Heart left ventricle (tissue), 16 donors: Measurements from ENCODE around the gene DRC1. TPM values are rescaled to one million over a fixed set of nuclear protein-coding genes. Genes with fewer than 3 reads are reported as not detected.
A peak's percentile ranks its signal among the peaks of the same experiment; 100 is the strongest.

Source experiments
- ATAC-seq, 4 donors: fragments of 200-7000 bp; cut with Tn5 transposase; one replicate each; pipeline ENCODE4 v1.9.1; 2020 to 2022; ENCODE audit warnings: moderate library complexity in 4 of 4, mild to moderate bottlenecking in 3 of 4, moderate number of reproducible peaks in 1 of 4
- DNase-seq, 5 donors: peaks; one replicate each; pipeline ENCODE4 v3.0.0-alpha.2; 2020
- H3K27ac ChIP-seq, 12 donors: fragments of 200-600 bp; sonication (generic) in 4 of 12; one replicate each; pipeline versions ENCODE4 v1.5.0 to v1.8.0; 2016 to 2022; ENCODE audit warnings: mild to moderate bottlenecking in 2 of 12
- H3K27me3 ChIP-seq, 9 donors: fragments of 200-600 bp; sonication (generic) in 2 of 9; one replicate each; pipeline versions ENCODE4 v1.5.1 to v1.8.0; 2016 to 2022; ENCODE audit warnings: mild to moderate bottlenecking in 3 of 9
- H3K36me3 ChIP-seq, 9 donors: fragments of 200-600 bp; sonication (generic) in 2 of 9; one replicate each; pipeline versions ENCODE4 v1.5.0 to v1.8.0; 2018 to 2022; ENCODE audit warnings: mild to moderate bottlenecking in 2 of 9
- H3K4me1 ChIP-seq, 12 donors: fragments of 200-600 bp; sonication (generic) in 4 of 12; one replicate each; pipeline versions ENCODE4 v1.5.0 to v1.8.0; 2016 to 2022; ENCODE audit warnings: mild to moderate bottlenecking in 3 of 12
- H3K4me3 ChIP-seq, 12 donors: fragments of 200-600 bp; sonication (generic) in 4 of 12; one replicate each; pipeline versions ENCODE4 v1.5.0 to v1.8.0; 2017 to 2022; ENCODE audit warnings: mild to moderate bottlenecking in 9 of 12, moderate library complexity in 4 of 12
- H3K9me3 ChIP-seq, 12 donors: fragments of 200-600 bp; sonication (generic) in 4 of 12; one replicate each; pipeline versions ENCODE4 v1.5.0 to v1.8.0; 2016 to 2022; ENCODE audit warnings: mild to moderate bottlenecking in 1 of 12
- CTCF ChIP-seq, 12 donors: fragments of 200-600 bp; sonication (generic) in 4 of 12; IDR thresholded peaks; one replicate each; pipeline versions ENCODE4 v1.5.0 to v1.8.0; 2018 to 2022; ENCODE audit warnings: antibody characterized with exemption in 12 of 12, mild to moderate bottlenecking in 5 of 12
- POLR2A ChIP-seq, 2 donors: fragments of 450-650 bp; IDR thresholded peaks; one replicate each; pipeline ENCODE4 v1.6.1; 2017; ENCODE audit warnings: antibody characterized with exemption in 2 of 2, mild to moderate bottlenecking in 2 of 2, moderate library complexity in 2 of 2
- WGBS, 4 donors: extraction: QIAGEN DNeasy Blood & Tissue Kit in 2 of 4; methylation state at CpG; one replicate each; pipeline versions ENCODE4 v1.1.5 to v1.1.7; 2013 to 2018; 5-methylcytosine and 5-hydroxymethylcytosine counted together
- intact Hi-C, 10 donors: fragments of 100-400 bp; cut with DNase I; formaldehyde crosslinking; loops; one replicate each; pipeline versions ENCODE4 v1.11.1 to v1.14.2; 2022
- polyA plus RNA-seq, 2 donors: library from polyadenylated mRNA; stranded (reverse); fragments of 200-250 nt; gene quantifications; one replicate each; pipeline ENCODE4 v1.2.3, GENCODE V29; 2013
- total RNA-seq, 9 donors: library from RNA; depleted of rRNA in 2 of 9; stranded (reverse); fragments of >200 nt in 2 of 9; fragmentation: NEBNext Ultra II Directional in 3 of 9; extraction: Animal tissue kit (Norgen Biotek cat#: 25700) in 3 of 9; gene quantifications; one replicate each; pipeline versions ENCODE4 v1.1.0 to v1.2.4, GENCODE V29; 2016 to 2023
- donor health status: ischemic (EF 13 %, LVEDD 7.1; RV severe dilation, severe dysfunction).
- donor health status: healthy with polysubstance abuse.
- donor health status: DM: no; HTN: yes; CAD: no.
- donor health status: DM: no; HTN: no; CAD: no.
- donor health status: ischemic (EF 25% LVEDD 6.9; RV normal size, moderate dysfunction).
- donor health status: ischemic (EF 25% LVEDD 5.7; RV mildly dilated, moderate dysfunction).
- donor health status: healthy.
- donor health status: DM: yes; HTN: yes; CAD: no.
- donor health status: ischemic (EF 35%, LVEDD 5.7; RV mildly dilated, moderate dysfunction).
- donor health status: nonischemic (EF 11% LVEDD 7.7; RV severe dilation, severe dysfunction).
- donor health status: DM: yes; HTN: yes; CAD: no.
- donor health status: PGD.
- donor health status: ischemic (EF 29% LVEDD 5.4; RV normal size, mild dysfunction).
- donor health status: nonischemic (EF 23%, LVEDD 6.1; RV moderate dilation, normal function).

Gene DRC1
- total and polyA plus RNA-seq, 11 donors, result 0.15 to 0.73 (median 0.44) TPM; not detected in 8

- no peak overlapping the region for H3K27ac ChIP-seq
- peak in 1 of 5 donors; percentile 13 for DNase-seq
- ATAC-seq, result no peak
- H3K9me3 ChIP-seq, result no peaks in the 10 kb centered on the region
- intact Hi-C loops, result no loop called here
- TF ChIP-seq POLR2A (IDR thresholded peaks at IDR 0.05), result no peak
- no peak for TF ChIP-seq CTCF (IDR thresholded peaks at IDR 0.05)
- peaks cover 0 to 6% (median 0%) of the 10 kb centered on the region in 9 donors for H3K27me3 ChIP-seq
- 89 to 93% (median 91%) methylated on average over 8 of the region's 8 CpGs for WGBS, 4 donors
- no peak overlapping the region for H3K4me3 ChIP-seq
- no peaks in the 10 kb centered on the region for H3K36me3 ChIP-seq
- no peaks in the 10 kb centered on the region for H3K4me1 ChIP-seq
Measured at GRCh38 chr2:26494891-26495290, 93.2 kb downstream of the DRC1 start.

GRCh38 chr2:26495705-26496297, 94.1 kb downstream of the DRC1 start:
- Histone ChIP-seq H3K4me1 (no peaks in the 10 kb centered on the region), H3K4me3 (no peak overlapping the region), H3K36me3 (no peaks in the 10 kb centered on the region), H3K9me3 (no peaks in the 10 kb centered on the region), H3K27me3 (peaks cover 0 to 6% (median 0%) of the 10 kb centered on the region in 9 donors), H3K27ac (no peak overlapping the region)
- 67 to 74% (median 73%) methylated on average over 8 of the region's 8 CpGs for WGBS, 4 donors
- intact Hi-C loops, result no loop called here
- no peak for TF ChIP-seq POLR2A (IDR thresholded peaks at IDR 0.05)
- no peak for TF ChIP-seq CTCF (IDR thresholded peaks at IDR 0.05)
- ATAC-seq (peak in 1 of 4 donors; percentile 24), DNase-seq (peak in 1 of 5 donors; percentile 4)

GRCh38 chr2:26500406-26500805, 98.7 kb downstream of the DRC1 start:
- DNase-seq, result no peak
- no peak overlapping the region for H3K27ac ChIP-seq
- intact Hi-C loops, result loop anchor here in 6 of 10 donors (5.0 to 10.0 kb wide), 2 partner anchors 74 to 77 kb away; no protein-coding TSS in a partner anchor
- no peaks in the 10 kb centered on the region for H3K9me3 ChIP-seq
- H3K4me1 ChIP-seq, result peaks cover 0 to 12% (median 5%) of the 10 kb centered on the region in 12 donors
- TF ChIP-seq CTCF (IDR thresholded peaks at IDR 0.05), result no peak
- TF ChIP-seq POLR2A (IDR thresholded peaks at IDR 0.05), result no peak
- ATAC-seq, result no peak
- no peak overlapping the region for H3K4me3 ChIP-seq
- H3K27me3 ChIP-seq, result peaks cover 0 to 14% (median 2%) of the 10 kb centered on the region in 9 donors
- no peaks in the 10 kb centered on the region for H3K36me3 ChIP-seq
- WGBS, 4 donors, result 58 to 68% (median 62%) methylated on average over 4 of the region's 4 CpGs

- Histone ChIP-seq H3K4me1 (peaks cover 0 to 12% (median 5%) of the 10 kb centered on the region in 12 donors), H3K4me3 (peak overlapping the region in 10 of 12 donors; percentile 19 to 54 (median 46)), H3K36me3 (no peaks in the 10 kb centered on the region), H3K9me3 (no peaks in the 10 kb centered on the region), H3K27me3 (peaks cover 0 to 14% (median 0%) of the 10 kb centered on the region in 9 donors), H3K27ac (no peak overlapping the region)
- intact Hi-C loops, result loop anchor here in 6 of 10 donors (5.0 to 10.0 kb wide), 2 partner anchors 71 to 74 kb away; no protein-coding TSS in a partner anchor
- TF ChIP-seq CTCF (IDR thresholded peaks at IDR 0.05) (peak; percentile 60 to 90 (median 78)), POLR2A (IDR thresholded peaks at IDR 0.05) (no peak)
- ATAC-seq, result peak; percentile 80 to 95 (median 93)
- 2 to 4% (median 3%) methylated on average over 27 to 41 of the region's 41 CpGs for WGBS, 4 donors
- peak; percentile 63 to 88 (median 71) for DNase-seq
Measured at GRCh38 chr2:26503231-26503880, 101.6 kb downstream of the DRC1 start.
